ENCODE data around the gene NPLOC4.

NPLOC4 gene

GRCh38 chr17:81524039-81524864, 112.7 kb downstream of the NPLOC4 start:
- DNase-seq (ENCODE audit: low read depth), result no peak
- TF ChIP-seq CTCF (IDR thresholded peaks at IDR 0.05; ENCODE audit: control insufficient read depth, extremely low read depth, insufficient read depth), result no peak
- H3K4me3 ChIP-seq (ENCODE audit: low read depth, low read length), result no peak overlapping the region

GRCh38 chr17:81523402-81524038, 113.4 kb downstream of the NPLOC4 start:
- no peak overlapping the region for H3K4me3 ChIP-seq (ENCODE audit: low read depth, low read length)
- TF ChIP-seq CTCF (IDR thresholded peaks at IDR 0.05; ENCODE audit: control insufficient read depth, extremely low read depth, insufficient read depth), result no peak
- no peak for DNase-seq (ENCODE audit: low read depth)

DNA sequence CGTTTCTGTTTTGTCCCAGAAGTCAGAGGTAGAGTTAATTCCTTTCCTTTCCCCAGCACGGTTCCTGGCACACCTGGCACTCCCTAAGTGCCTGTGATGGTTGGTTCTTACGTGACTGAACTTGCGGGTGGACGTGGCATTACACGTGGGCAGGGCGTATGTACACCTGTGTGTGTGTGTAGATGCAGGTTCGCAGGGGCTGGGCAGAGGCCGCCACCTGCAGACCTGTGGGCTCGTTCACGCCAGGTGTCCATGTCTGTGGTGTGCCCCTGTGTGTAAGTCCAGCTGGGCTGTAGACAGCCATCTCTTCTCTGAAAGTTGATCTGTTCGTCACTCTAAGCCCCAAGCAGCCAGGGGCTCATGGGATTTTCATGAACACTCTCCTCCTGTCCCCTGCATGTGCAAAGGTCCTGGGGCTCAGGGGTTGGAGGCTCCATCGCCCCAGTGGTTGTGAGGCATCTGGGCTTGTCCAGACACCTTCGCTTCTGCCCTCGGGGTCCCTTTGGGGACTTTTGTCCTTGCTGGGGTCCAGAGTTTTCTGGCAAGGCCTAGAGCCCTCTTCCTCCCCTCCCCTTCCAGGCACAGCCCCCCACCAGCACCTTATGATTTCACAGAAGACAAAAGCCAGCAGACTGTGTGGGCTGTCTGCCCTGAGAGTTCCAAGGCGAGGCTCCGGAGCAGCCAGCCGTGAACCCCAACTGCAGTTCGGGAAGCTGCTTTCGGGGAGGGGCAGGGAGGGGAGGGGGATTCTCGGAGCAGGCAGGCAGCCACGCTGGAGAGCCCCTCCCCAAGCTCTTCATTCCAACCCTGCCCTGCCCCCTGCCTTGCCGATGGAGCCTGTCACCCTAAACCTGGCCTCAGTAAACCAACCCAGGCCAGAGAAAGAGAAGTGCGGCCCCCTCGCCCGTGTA, 114.2 kb downstream of the NPLOC4 start:
- TF ChIP-seq CTCF (IDR thresholded peaks at IDR 0.05; ENCODE audit: control insufficient read depth, extremely low read depth, insufficient read depth), result no peak
- H3K4me3 ChIP-seq (ENCODE audit: low read depth, low read length), result no peak overlapping the region
- DNase-seq (ENCODE audit: low read depth), result no peak

GRCh38 chr17:81520021-81520901, 116.7 kb downstream of the NPLOC4 start:
- no peak for DNase-seq (ENCODE audit: low read depth)
- peak overlapping the region; percentile 59 for H3K4me3 ChIP-seq (ENCODE audit: low read depth, low read length)
- no peak for TF ChIP-seq CTCF (IDR thresholded peaks at IDR 0.05; ENCODE audit: control insufficient read depth, extremely low read depth, insufficient read depth)

DNA sequence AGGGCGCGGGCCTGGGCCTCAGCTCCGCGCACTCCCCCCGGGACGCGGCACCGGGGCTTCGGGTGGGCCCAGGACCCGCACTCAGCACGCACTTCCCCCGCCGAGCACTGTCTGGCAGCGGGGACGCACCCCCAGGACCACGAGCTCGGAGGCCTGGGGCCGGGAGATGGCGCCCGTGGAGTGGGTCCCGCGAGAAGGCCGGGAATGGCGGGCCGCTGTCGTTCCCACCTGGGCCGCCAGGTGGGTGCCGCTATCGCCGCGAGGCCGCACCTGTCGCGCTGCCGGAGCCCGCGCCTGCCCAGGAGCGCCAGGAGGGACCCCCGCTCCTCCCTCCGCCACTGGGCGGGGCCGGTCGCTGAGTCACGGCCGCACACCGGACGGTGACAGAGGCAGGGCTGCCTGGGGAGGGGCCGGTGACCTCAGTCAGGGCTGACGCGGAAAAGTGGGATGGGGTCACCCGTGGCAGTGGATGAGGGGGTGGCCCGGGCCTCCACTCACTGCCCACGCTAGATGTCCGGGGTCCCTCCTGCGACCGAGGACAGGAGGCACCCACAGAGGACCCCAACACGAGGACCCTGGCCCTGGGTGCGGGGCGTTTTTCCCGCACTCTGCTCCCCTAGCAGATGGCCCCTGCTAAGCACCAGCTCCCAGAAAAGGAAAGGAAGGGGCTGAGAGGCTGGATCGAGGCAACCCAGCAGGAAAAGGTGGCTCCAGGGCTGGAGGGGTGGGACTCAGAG, 117.5 kb downstream of the NPLOC4 start:
- DNase-seq (ENCODE audit: low read depth), result no peak
- peak overlapping the region; percentile 59 for H3K4me3 ChIP-seq (ENCODE audit: low read depth, low read length)
- peak; percentile 65 for TF ChIP-seq CTCF (IDR thresholded peaks at IDR 0.05; ENCODE audit: control insufficient read depth, extremely low read depth, insufficient read depth)
